GM19240 (cell line): ENCODE data around the gene VWA1.
"Not testable (repeated sequence)": the region's sequence is repeated elsewhere in the genome, so short reads cannot be mapped to it uniquely, and the experiment has no call there.

ENCODE experiments used
- DNase-seq: peaks from one replicate; pipeline ENCODE4 v3.0.0; 2011; ENCODE audit warnings: low spot score; ENCODE audit not compliant: insufficient read length

VWA1 gene

GRCh38 chr1:1435106-1435903, at the start of gene VWA1:
TSS of gene VWA1 (plus strand) at chr1:1435690. CDS start at chr1:1435749, 59 bp downstream.
- peak; percentile 80 for DNase-seq

DNA sequence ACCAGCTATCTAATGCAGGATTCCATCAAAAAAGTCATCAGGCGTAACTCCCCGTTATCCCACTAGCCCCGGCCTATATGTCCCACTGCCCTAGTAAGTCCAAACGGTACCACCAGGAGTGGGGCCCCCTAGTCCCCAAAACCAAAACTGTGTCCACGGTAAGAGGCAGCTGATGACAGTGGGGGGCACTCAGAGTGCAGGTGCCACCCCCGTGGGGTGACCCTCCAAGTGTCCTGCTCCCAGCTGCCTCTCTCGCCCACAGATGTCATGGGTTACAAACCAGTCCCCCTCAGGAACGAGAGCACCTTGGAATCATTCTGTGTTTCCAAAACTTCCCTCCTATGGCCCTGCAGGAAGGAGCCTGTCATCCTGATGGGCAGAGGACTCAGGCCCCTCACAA, 49.6 kb upstream of the VWA1 start:
- DNase-seq = no peak

DNA sequence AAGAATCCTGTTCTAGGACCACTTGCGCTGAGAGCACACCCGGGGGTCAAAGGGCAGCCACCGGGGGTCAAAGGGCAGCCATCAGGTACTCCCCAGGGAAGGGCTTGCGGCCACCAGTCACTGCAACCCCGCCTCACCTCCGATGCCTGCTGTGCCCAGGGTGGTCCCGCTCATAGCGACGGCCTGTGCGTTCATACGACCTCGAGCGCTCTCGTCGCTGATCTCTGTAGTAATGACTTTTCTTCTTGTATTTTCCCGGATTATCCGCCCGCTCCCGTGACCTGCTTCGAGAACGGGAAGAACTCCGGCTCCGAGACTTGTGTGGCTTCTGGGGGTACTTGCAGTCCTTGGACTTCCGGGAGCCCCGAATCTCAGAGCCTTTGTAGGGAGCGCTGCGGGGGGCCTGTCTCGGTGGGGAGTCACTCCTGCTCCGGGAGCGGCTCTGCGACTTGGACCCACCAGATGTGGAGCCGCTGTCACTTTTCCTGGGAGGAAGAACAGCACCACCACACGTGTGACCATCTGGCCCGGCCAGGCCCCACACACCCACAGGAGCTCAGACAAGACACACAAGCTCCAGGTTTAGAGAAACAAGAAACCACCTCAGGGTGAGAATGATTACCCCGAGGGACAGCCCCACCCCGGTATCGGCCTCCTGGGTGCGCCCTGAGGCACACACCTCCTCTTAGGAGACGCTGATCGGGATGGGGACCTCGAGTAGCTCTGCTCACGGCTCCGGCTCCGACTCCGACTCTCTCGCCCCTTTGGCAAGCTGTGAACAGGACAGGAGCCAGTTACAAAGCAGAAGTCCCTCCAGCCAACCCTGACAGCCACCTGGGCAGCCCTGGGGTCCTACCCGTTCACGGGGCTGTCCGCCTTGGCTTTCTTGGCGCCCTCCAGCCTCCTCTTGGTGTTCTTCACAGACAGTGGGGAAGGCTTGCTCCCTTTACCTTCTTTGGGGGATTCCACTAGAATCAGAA, 48.1 kb upstream of the VWA1 start:
- no peak for DNase-seq

DNA sequence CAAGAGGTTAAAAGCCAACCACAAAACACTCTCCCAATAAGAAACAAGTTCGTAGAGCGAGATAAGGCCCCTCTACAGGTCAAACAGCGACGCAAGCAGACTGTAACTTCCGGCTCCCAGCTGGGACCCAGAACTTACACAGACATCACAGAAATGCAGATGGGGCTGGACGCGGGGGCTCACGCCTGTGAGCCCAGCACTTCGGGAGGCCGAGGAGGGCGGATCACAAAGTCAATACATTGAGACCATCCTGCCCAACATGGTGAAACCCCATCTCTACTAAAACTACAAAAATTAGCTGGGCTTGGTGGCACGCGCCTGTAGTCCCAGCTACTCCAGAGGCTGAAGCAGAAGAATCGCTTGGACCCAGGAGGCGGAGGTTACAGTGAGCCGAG, 47.4 kb upstream of the VWA1 start:
- DNase-seq = no peak

DNA sequence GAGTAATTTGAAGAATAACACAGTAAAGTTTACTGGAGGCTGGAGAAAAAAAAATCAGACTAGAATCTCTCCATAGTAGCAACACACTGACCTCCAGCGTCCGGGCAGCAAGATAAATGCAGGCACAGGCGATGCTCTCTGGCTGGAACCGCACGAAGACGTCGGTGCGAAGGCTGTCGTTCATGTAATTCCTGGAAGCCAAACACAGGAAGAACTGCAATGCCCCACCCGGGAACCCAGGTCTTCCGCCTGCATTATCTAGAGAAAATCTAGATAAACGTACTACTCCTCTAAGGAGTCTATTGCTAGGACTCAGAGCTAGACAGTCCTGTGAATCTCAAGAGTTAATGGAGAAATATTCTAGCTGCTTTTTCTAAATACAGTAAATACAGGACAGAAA, 44.8 kb upstream of the VWA1 start:
- no peak for DNase-seq

GRCh38 chr1:1391225-1391624, 44.3 kb upstream of the VWA1 start:
- DNase-seq = no peak

- no peak for DNase-seq
Observed at GRCh38 chr1:1393014-1393413, 42.5 kb upstream of the VWA1 start.

GRCh38 chr1:1393428-1393827, 42.1 kb upstream of the VWA1 start:
- DNase-seq = no peak

DNA sequence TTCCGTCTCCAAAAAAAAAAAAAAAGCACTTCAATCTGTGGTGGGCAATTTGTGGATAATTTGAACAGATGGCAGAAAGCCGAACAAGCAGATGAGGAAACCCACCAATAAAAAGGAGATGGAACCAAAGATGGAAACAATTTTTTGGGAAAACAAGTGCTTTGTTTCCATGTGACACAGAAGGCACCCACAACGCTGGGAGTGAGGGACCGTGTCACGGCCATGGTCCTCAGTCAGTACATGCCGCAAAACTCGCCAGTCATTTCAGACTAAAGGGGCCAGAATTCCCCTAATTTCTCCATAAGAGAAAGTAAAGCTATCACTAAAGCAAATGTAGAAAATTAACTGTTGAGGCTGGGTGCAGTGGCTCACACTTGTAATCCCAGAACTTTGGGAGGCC, 41.4 kb upstream of the VWA1 start:
- no peak for DNase-seq

DNA sequence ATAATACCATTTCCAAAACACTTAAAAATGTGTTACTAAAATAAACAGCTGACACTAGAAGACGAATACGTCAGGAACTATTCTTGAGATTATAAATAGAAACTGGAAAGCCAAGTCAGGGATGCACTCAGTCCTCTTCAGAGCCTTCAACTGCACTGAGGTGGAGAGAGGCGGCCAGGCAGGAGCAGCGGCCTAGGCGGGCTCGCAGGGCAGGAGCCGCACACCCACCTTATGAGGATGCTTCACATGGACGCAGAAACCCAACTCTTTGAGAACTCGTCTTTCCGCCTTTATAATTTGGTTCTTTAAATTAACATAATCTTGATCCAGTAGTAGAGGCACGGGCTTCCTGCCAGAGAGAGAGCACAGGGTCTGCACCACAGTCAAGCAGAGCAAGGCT, 40.3 kb upstream of the VWA1 start:
- DNase-seq = no peak

DNA sequence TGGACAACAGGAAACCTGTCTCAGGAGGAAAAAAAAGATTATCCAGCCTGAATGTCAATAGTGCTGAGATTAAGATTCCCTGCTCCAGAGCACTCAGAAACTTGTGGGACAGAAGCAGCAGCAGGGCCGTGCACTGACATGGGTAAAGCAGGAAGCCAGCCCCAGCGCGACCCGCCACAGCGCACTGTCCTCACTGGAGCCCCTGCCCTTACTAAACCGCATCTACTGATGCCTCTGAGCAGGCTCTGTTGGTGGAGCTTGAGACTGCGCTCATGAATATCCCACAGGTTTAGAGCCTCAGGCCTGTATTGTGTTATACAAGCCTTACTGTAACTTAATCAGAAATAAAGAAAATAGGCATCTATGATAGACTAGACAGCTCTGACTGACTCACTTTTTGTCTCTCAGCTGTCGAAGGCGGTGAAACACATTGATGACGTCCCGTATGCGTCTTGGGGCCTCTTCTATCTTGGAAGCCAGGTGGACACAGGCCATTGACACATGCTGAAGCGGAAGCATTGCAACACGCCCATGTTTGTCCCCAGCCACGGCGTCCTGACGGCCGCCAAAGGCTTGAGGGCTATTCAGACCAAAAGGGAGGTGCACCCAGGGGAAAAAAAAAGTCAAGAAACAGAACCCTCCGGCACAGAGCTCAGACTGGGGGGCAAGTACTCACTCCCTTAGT, 37.5 kb upstream of the VWA1 start:
- no peak for DNase-seq

GRCh38 chr1:1398677-1399186, 36.8 kb upstream of the VWA1 start:
- no peak for DNase-seq

GRCh38 chr1:1399187-1399871, 36.2 kb upstream of the VWA1 start, which contains the start of gene CCNL2:
TSS of gene CCNL2 (minus strand) at chr1:1399335. CDS start at chr1:1399306, 29 bp downstream.
- peak; percentile 94 for DNase-seq

DNA sequence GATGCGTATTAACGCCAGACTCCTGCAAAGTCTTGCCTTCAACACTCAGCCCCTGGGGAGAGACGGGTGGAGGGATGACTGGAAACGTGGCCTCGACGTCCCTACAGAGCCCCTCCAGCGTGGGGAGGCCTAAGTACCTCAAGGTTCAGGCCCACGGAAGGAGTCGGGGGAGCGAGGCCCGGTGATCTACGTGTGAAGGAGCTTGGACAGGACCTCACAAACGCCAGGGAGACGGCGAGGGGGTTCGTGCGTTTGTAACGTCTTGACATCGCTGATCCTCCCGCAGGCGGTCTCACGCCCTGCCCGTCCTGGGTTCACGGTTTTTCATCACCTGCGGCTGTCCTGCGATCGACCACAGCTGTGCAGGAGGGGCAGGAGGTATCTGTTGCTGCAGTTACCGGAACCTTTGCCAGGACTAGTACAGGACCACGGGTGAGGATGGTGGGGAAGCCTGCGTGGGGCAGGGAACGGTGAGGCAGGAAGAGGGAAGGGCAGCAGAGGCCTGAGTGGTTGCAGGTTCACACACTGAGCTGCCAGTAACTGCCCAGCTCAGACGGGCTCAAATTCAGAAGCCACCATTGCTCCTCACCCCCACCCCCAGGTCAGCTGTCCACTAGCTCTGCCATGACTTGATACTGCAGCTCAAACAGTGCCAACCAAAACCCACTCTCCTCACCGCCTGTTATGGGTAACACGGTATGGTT, 35.5 kb upstream of the VWA1 start:
- no peak for DNase-seq

- DNase-seq = no peak
Observed at GRCh38 chr1:1400576-1401456, 34.7 kb upstream of the VWA1 start.

DNA sequence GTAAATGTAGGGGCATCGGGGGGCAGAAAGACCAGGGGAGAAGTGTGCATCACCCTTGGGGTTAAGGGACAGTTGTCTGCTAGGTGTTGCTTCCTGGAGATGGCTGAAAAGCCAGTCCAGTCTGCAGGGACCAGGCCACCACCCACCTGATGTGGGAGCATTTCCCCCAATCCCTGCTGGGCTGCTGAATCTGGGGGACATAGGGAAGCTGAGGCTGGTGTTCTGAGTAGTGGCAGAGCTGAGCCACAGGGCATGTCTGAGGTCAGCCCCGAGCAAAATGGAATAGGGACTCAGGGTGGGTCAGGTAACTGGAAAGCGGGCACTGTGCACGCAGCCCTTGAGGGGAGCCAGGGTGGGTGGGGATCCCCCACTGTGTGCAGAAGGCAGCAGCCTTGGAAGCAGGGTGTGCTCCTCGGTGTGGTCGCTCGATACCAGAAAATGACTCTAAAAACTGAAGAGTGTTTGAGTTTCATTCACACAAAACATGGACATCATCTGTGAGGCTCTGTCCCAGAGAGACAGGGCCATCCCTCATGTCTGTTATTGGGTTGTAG, 34.0 kb upstream of the VWA1 start:
- no peak for DNase-seq

DNA sequence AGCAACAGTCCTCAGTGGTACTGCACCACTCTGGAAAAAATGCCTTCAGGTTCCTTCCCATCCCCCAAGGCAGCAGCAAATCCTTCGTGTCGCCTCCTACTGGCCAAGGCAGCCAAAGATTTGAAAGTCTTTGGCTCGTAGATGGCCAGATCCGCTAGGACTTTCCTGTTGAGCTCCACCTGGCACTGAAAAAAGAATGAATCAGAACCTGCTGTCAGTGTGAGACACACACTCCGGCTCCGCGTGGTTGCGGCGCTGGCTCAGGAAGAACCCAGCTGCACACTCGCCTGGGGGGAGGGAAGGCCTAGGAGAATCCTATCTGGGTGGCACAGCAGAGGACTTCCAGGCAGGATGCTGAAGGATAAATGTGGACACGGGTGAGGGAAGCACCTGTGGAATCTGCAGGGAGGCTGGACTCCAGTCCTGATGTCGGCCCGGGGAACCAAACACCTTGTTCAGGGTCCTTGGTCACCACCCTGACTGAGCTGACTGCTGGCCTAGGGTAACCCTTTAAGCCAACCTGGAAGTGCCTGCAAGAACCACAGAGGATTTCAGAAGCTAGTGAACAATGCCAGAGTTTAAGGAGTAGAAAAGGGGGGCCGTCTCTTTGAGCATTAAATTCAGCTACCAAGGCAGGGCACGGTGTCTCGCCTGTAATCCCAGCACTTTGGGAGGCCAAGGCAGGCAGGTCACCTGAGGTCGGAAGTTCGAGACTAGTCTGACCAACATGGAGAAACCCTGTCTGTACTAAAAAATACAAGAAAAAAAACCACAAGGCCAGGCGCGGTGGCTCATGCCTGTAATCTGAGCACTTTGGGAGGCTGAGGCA, 33.2 kb upstream of the VWA1 start:
- DNase-seq = no peak

DNA sequence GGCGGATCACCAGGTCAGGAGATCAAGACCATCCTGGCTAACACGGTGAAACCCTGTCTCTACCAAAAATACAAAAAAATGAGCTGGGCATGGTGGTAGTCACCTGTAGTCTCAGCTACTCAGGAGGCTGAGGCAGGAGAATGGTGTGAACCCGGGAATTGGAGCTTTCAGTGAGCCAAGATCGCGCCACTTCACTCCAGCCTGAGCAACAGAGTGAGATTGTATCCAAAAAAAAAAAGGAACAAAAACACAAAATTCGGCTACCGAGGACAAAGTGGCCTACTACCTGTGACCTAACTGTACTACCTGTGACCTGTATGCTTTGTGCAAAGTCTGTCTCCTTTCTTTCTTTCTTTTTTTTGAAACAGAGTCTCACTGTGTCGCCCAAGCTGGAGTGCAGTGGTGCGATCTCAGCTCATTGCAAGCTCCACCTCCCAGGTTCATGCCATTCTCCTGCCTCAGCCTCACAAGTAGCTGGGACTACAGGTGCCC, 32.5 kb upstream of the VWA1 start:
- not testable (repeated sequence) for DNase-seq
